ENCODE results near the gene NXF1. TPM values are rescaled to one million over a fixed set of nuclear protein-coding genes. Genes with fewer than 3 reads are reported as not detected.

Gene NXF1
- total and polyA plus RNA-seq, 2 of the 13 experiments (the other 11 are each of a cell fraction or from before 2014, with no cell fraction given), result 30.4 to 30.9 TPM

DNA sequence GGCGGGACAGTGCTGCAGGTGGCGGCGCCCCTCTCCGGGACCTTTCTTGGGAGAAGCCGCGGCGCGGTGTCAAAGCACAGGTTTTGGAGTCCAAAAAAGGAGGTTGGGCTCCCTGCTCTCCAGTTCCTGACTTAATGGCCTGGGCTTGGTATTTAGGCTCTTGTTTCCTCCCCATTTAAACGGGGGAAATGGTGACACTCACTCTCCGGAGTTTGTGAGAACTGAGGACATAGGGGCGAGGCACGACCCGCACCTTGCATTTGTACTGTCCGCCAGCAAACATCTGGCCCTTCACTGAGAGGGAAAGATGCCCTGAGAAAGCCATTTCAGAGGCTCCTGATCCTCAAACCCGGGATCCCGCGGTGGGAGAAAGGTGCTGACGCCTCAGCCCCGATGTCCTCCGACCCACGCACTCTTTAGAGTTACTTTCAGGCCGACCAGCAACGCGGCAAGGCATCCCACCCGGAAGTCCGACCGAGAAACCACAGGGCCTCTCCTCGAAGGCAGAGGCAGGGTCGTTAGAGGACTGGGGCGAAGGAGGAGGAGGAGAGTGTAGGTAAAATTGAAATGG is 37.0 kb upstream of the NXF1 start (continued):
- TF ChIP-seq ZKSCAN5 (CRISPR knock-in tag; IDR thresholded peaks at IDR 0.05) (no peak), FOXM1 (CRISPR knock-in tag; IDR thresholded peaks at IDR 0.05) (no peak), ZNF562 (CRISPR knock-in tag; IDR thresholded peaks at IDR 0.05; ENCODE audit: borderline replicate concordance) (no peak), MAZ (IDR thresholded peaks at IDR 0.05; ENCODE audit: borderline replicate concordance, low read depth, low read length) (no peak), MAZ (CRISPR knock-in tag; IDR thresholded peaks at IDR 0.05; ENCODE audit: low read depth) (no peak), ZNF572 (CRISPR knock-in tag; IDR thresholded peaks at IDR 0.05) (no peak), ZNF335 (CRISPR knock-in tag; IDR thresholded peaks at IDR 0.05) (no peak), MBNL3 (CRISPR knock-in tag; conservative IDR thresholded peaks at IDR 0.05) (no peak), KDM1A (CRISPR knock-in tag; IDR thresholded peaks at IDR 0.05) (no peak), MEIS1 (CRISPR knock-in tag; IDR thresholded peaks at IDR 0.05; ENCODE audit: borderline replicate concordance) (no peak), ZNF780A (CRISPR knock-in tag; IDR thresholded peaks at IDR 0.05) (no peak), ELF3 (CRISPR knock-in tag; IDR thresholded peaks at IDR 0.05) (peak; percentile 50), ZNF564 (CRISPR knock-in tag; IDR thresholded peaks at IDR 0.05) (no peak), ZNF558 (CRISPR knock-in tag; IDR thresholded peaks at IDR 0.05; ENCODE audit: borderline replicate concordance) (no peak), EEA1 (CRISPR knock-in tag; IDR thresholded peaks at IDR 0.05; ENCODE audit: borderline replicate concordance) (no peak), SIX4 (CRISPR knock-in tag; IDR thresholded peaks at IDR 0.05) (no peak), POGZ (CRISPR knock-in tag; IDR thresholded peaks at IDR 0.05) (no peak), SMAD1 (CRISPR knock-in tag; IDR thresholded peaks at IDR 0.05; ENCODE audit: borderline replicate concordance, low read depth) (no peak), ZC3H4 (CRISPR knock-in tag; IDR thresholded peaks at IDR 0.05; ENCODE audit: borderline replicate concordance) (peak; percentile 73; the same call in 1 of the 2 replicates), NFE2 (CRISPR knock-in tag; IDR thresholded peaks at IDR 0.05) (no peak)
- TF ChIP-seq, protein P1, sequence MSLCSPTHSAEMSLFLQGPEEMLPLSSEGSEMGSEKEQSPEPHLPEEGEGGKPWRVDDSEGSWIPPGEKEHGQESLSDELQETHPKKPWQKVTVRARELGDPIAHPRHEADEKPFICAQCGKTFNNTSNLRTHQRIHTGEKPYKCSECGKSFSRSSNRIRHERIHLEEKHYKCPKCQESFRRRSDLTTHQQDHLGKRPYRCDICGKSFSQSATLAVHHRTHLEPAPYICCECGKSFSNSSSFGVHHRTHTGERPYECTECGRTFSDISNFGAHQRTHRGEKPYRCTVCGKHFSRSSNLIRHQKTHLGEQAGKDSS (CRISPR knock-in tag; IDR thresholded peaks at IDR 0.05; ENCODE audit: borderline replicate concordance, low read depth), result no peak
- TF ChIP-seq, protein P2, sequence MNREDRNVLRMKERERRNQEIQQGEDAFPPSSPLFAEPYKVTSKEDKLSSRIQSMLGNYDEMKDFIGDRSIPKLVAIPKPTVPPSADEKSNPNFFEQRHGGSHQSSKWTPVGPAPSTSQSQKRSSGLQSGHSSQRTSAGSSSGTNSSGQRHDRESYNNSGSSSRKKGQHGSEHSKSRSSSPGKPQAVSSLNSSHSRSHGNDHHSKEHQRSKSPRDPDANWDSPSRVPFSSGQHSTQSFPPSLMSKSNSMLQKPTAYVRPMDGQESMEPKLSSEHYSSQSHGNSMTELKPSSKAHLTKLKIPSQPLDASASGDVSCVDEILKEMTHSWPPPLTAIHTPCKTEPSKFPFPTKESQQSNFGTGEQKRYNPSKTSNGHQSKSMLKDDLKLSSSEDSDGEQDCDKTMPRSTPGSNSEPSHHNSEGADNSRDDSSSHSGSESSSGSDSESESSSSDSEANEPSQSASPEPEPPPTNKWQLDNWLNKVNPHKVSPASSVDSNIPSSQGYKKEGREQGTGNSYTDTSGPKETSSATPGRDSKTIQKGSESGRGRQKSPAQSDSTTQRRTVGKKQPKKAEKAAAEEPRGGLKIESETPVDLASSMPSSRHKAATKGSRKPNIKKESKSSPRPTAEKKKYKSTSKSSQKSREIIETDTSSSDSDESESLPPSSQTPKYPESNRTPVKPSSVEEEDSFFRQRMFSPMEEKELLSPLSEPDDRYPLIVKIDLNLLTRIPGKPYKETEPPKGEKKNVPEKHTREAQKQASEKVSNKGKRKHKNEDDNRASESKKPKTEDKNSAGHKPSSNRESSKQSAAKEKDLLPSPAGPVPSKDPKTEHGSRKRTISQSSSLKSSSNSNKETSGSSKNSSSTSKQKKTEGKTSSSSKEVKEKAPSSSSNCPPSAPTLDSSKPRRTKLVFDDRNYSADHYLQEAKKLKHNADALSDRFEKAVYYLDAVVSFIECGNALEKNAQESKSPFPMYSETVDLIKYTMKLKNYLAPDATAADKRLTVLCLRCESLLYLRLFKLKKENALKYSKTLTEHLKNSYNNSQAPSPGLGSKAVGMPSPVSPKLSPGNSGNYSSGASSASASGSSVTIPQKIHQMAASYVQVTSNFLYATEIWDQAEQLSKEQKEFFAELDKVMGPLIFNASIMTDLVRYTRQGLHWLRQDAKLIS (CRISPR knock-in tag; IDR thresholded peaks at IDR 0.05), result no peak
- TF ChIP-seq, protein P3, sequence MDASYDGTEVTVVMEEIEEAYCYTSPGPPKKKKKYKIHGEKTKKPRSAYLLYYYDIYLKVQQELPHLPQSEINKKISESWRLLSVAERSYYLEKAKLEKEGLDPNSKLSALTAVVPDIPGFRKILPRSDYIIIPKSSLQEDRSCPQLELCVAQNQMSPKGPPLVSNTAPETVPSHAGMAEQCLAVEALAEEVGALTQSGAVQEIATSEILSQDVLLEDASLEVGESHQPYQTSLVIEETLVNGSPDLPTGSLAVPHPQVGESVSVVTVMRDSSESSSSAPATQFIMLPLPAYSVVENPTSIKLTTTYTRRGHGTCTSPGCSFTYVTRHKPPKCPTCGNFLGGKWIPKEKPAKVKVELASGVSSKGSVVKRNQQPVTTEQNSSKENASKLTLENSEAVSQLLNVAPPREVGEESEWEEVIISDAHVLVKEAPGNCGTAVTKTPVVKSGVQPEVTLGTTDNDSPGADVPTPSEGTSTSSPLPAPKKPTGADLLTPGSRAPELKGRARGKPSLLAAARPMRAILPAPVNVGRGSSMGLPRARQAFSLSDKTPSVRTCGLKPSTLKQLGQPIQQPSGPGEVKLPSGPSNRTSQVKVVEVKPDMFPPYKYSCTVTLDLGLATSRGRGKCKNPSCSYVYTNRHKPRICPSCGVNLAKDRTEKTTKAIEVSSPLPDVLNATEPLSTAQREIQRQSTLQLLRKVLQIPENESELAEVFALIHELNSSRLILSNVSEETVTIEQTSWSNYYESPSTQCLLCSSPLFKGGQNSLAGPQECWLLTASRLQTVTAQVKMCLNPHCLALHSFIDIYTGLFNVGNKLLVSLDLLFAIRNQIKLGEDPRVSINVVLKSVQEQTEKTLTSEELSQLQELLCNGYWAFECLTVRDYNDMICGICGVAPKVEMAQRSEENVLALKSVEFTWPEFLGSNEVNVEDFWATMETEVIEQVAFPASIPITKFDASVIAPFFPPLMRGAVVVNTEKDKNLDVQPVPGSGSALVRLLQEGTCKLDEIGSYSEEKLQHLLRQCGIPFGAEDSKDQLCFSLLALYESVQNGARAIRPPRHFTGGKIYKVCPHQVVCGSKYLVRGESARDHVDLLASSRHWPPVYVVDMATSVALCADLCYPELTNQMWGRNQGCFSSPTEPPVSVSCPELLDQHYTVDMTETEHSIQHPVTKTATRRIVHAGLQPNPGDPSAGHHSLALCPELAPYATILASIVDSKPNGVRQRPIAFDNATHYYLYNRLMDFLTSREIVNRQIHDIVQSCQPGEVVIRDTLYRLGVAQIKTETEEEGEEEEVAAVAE (CRISPR knock-in tag; IDR thresholded peaks at IDR 0.05; ENCODE audit: borderline replicate concordance), result no peak
